Activated CD4-positive, alpha-beta T cell treated with anti-CD3 and anti-CD28 coated beads, Interleukin-2, amount 50 U/mL, for 16 hours (primary cell): ENCODE results near the gene LDLRAP1.
"Not testable (repeated sequence)": the region's sequence is repeated elsewhere in the genome, so short reads cannot be mapped to it uniquely, and the experiment has no call there.

Experiments used
- DNase-seq: peaks from one replicate; pipeline ENCODE4 v3.0.0-alpha.2; 2020

Gene LDLRAP1

DNA sequence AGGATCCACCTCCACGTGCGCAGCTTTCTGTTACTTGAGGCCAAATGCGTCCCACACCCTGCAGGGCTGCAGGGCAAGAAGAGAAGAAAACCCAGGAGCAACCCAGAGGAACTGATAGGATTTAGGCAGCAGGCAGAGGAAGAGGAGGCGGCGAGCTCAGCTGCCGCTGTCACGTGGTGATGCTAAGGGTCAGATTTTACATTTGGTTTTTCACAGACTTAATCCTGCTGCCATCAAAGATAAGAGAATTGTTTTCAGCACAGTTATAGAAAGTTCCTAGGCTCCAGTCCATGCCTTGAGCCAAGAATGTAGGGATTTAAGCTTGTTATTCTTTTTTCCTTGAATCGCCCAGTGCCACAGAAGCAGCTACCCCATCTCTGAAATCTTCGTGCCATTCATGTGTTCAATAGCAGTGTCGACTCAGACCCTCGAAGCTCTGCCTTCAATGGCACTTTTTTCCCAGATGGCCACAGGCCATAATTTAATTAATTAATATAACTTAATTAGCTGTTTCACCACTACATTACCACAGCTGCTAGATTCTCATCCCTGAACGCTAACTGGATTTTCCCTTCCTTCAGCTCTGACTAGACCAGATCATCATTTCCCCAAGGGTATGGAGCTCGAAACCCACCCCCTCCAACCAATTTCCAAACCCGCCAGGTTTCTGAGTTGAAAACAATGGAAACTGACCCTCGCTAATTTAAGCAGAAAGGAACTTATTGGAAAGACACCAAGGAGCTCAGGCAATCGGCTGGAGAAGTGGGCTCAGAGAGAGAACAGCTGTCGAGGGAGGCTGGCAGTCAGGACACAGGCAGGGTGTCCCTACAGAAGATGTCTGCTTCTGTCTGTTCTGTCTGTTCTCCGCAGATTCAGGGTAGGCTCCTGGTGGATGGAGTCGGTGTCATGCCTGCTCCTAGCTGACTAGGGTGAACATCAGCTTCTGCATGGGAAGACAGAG, 36.2 kb downstream of the LDLRAP1 start:
- no peak for DNase-seq

DNA sequence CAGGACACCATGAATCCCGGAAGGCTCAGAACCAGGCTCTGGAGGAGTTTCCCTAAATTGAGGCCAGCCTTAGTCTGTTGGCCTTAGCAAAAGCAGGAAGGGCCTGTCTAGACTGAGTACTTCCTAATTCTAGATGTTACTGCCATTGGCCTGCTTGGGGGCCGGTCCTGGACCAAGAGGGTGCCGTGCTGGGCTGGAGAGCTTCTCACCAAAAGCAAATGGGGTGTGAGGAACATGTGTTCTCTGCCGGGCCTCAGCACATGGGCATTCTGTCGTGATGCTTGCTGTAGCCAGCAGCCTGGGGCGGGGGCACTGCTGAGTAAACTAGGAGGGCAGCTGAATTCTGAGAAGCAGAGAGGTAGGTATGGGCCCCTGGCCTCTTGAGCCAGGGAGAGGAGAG, 37.5 kb downstream of the LDLRAP1 start:
- no peak for DNase-seq

DNA sequence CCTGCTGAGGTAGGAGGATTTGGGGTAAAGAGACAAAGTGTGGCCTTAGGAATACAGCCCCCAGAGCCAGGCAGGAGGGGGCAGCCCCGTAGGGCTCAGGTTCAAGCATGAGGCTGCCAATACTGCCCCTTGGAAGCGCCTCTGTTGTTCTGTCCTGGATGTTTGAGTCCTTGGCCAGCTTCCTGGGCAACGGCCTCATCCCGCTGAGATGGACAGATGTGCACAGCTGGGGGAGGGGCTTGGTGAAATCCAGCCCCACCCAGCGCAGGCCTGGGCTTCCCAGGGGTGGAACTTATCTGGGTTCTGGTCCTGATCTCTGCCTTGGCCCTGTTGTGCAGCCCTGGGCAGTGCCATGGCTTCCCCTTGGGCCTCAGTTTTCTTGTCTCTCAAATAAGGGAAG, 38.4 kb downstream of the LDLRAP1 start:
- no peak for DNase-seq

DNA sequence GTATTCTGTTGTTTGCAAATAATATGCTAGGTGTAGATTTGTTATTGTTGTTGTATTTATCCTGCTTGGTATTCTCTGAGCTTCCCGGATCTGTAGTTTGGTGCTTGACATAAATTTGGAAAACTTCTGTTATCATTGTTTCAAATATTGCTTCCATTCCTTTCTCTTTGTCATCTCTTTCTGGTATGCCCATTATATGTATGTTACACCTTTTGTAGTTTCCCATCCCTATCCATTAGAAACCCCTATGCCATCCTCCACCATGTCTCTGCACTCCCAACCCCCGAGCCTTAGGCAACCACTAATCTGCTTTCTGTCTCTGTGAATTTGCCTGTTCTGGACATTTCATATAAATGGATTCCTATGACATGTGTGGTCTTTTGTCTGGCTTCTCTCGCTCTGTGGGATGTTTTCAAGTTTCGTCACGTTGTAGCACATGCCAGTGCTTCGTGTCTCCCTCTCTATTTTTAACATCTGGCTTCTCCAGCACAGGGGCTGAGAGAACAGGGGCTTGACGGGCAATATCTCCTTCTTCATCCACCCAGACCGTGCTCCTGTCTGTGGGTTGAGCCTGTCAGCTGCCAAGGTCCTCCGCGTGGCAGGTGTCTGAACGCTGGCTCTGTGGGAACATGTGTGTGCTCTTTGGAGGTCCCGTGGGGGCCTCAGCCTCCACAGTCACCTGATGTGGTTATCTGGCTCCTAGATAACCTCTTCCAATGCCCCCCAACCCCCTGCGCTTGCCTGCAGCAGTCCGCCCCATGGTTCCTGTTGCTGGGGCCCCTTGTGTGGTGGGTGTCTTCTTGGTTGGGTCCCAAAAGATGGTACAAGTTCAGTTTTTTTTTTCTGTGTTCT, 40.3 kb downstream of the LDLRAP1 start:
- DNase-seq, result no peak

DNA sequence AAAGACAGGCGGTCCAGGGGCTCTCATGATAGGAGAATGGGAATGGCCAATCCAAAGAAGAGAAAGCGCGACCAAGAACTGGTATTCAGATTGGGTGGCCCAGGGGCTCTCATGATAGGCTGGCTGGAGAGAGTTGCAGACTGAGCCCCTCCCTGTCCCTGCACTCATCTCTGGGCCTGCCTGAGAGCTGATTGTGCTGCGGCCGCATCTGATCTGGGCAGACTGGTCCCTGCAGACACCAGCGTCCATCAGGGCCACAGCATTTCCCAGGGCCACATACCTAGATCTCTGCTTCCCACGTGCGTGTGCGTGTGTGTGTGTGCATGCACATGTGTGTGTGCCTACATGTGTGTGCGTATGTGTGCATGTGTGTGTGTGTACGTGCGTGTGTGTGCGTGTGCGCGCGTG, 42.8 kb downstream of the LDLRAP1 start:
- DNase-seq, result no peak

DNA sequence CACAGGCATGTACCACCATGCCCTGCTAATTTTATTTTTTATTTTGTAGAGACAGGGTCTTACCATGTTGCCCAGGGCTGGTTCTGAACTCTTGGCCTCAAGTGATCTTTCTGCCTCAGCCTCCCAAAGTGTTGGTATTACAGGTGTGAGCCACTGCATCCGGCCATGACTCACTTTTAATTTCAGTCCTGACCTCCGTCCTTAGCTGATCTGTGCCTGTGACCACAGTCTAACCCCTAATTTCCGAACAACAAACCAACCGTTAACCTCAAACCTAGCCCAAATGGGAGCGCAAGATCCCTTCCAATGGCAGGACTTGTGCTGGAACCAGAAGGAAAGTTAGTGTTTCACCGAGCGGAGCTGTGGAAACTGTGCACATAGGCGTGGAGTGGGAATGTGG, 43.9 kb downstream of the LDLRAP1 start:
- DNase-seq, result peak; percentile 13

DNA sequence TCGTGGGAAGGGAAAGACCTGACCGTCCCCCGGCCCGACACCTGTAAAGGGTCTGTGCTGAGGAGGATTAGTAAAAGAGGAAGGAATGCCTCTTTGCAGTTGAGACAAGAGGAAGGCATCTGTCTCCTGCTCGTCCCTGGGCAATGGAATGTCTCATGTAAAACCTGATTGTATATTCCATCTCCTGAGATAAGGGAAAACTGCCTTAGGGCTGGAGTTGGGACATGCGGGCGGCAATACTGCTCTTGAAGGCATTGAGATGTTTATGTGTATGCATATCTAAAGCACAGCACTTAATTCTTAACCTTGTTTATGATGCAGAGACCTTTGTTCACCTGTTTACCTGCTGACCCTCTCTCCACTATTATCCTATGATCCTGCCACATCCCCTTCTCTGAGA, 44.8 kb downstream of the LDLRAP1 start:
- not testable (repeated sequence) for DNase-seq

DNA sequence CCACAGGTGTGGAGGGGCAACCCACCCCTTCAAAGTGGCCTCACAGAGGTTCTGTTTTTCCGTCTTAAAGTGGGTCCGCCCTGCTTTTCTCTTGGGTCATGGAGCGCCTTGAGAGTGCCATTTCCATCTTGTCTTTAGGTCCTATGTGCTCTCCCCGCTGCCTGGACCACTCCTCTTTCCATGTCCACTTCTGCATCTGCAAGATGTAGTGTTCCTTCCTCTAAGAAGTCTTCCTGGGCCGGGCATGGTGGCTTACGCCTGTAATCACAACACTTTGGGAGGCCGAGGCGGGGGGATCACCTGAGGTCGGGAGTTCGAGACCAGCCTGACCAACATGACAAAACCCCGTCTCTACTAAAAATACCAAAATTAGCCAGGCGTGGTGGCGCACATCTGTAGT, 45.4 kb downstream of the LDLRAP1 start:
- DNase-seq, result not testable (repeated sequence)

DNA sequence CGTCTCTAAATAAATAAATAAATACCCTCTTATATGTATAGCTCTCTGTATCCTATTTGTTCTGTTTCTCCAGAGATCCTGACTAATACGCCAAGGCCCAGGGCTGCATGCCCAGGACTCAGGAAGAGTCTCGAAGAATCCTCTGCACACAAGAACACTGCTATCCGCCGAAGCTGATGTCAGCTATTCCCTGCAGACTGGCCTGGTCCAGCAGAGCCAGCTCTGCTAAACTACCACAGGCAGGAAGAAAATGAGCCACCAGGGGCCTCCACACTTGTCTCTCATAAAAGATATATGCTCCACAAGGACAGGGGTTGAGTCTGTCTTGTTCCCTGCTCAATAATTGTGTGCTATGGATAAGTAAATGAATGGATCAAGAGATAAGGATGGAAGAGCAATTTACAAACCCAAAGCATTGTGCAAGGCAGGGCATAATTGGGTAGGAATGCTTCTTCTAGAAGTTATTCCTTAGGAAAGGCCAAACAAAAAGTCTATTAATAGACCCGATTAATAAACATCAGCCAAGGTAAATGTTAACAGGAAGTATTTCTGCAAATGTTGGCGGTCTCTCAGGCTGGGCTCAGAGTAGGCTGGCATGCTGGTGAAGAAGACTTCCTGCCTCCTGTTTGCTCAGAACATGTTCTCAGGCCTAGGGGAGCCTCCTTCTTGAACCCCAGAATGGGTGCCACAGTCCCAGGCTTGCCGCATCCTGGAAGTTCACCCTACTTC, 46.9 kb downstream of the LDLRAP1 start:
- DNase-seq, result no peak

DNA sequence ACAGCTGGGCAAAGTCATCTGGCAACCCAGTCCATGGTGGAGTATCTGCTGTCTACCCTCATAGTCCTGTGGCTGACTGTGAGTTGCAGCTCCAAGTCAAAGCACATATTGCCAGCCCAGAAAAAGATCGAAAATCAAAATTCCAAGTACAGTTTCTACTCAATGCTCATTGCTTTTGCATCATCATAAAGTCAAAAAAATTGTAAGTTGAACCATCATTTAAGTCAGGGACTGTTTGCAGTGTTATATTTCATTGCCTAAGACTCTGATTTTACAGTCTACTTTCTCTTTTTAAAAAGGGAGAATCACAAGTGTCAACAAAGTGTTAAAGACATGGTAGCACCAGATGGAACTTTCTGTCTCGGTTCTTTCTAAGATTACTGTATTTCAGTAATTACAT, 50.5 kb downstream of the LDLRAP1 start:
- no peak for DNase-seq

DNA sequence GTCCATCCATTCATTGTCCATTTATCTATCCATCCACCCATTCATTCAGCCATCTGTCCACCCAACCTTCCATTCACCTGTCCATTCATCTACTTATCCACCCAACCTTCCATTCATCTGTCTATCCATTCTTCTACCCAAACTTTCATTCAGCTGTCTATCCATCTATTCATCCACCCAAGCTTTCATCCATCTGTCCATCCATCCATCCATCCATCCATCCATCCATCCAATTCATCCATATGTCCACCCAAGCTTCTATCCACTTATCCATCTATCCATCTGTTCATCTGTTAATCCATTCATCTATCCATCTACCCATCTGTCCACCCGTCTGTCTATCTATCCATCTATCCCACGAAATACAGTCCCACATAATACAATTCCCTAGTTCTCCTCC, 51.6 kb downstream of the LDLRAP1 start:
- no peak for DNase-seq

DNA sequence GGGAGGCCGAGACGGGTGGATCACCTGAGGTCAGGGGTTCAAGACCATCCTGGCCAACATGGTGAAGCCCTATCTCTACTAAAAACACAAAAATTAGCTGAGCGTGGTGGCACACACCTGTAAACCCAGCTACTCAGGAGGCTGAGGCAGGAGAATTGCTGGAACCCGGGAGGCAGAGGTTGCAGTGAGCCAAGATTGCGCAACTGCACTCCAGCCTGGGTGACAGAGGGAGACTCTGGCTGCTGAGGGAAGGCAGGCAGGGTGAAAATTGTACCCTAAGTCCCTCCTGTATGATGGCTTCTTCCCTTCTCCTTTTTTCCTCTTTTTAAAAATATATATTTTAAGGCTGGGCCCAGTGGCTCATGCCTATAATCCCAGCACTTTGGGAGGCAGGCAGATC, 53.2 kb downstream of the LDLRAP1 start:
- DNase-seq, result not testable (repeated sequence)

DNA sequence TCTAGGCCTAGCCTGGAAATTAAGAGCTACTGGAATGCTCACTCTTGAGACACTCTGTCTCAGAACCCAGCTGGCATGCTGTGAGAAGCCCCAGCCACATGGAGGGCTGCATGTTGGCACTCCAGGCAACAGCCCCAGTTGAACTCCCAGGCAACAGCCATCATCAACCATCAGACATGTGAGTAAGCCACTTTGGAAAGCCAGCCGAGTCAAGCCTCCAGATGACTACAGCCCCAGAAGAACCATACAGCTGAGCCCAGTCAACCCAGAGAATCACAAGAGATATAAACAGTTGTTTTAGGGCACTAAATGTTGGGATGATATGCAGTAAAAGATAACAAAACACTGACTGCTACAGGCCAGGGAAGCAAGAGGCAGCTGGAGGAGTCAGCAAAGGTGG, 55.5 kb downstream of the LDLRAP1 start:
- no peak for DNase-seq

DNA sequence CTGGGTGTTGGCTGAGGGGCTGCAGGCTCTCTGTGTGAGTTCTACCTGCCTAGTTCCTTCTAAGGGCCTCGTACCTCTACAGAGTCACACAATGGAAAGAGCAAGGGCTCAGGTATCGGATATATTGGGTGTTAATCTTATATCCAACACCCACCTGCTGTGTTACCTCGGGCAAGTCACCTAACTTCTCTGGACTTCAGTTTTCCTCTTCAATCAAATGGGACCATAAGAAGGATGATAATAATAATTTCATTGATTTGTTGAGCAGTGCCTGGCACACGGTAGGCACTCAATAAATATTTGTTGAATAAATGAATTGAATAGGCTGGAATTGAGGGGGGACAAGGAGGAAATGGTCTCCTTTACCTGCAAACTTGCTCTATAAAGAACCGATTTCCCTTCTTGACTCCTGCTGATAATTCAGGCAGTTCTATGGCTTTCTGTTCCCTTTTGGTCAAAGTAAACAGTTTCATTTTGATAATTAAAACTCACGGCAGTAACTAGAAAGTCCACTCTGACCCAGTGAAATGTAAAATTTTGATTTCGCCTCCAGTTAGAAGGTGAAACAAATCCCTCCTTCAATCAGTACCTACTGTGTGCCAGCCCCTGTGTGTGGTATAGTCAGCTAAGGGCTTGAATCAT, 56.7 kb downstream of the LDLRAP1 start:
- DNase-seq, result no peak

DNA sequence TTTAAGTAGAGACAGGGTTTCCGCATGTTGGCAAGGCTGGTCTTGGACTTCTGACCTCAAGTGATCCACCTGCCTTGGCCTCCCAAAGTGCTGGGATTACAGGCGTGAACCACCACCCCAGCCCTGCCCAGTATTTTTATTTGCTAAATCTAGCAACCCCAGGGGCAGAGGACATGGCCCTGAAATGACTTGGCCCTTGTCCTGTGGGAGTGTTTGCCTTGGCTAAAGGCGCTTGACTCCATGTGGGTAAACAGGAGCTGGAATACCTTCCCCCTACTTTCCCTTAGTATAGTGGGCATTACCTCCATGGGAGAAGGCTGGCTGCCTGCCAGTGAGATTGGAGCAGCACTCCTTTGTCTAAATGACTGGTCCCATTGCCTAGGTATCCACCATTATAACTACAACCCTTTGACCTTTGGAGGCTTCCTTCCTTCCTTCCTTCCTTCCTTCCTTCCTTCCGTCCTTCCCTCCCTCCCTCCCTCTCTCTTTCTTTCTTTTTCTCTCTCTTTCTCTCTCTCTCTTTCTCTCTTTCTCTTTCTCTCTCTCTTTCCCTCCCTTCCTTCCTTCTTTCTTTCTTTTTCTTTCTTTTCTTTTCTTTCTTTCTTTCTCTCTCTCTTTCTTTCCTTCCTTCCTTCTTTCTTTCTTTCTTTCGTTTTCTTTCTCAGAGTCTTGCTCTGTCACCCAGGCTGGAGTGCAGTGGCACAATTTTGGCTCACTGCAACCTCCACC, 57.7 kb downstream of the LDLRAP1 start:
- not testable (repeated sequence) for DNase-seq

DNA sequence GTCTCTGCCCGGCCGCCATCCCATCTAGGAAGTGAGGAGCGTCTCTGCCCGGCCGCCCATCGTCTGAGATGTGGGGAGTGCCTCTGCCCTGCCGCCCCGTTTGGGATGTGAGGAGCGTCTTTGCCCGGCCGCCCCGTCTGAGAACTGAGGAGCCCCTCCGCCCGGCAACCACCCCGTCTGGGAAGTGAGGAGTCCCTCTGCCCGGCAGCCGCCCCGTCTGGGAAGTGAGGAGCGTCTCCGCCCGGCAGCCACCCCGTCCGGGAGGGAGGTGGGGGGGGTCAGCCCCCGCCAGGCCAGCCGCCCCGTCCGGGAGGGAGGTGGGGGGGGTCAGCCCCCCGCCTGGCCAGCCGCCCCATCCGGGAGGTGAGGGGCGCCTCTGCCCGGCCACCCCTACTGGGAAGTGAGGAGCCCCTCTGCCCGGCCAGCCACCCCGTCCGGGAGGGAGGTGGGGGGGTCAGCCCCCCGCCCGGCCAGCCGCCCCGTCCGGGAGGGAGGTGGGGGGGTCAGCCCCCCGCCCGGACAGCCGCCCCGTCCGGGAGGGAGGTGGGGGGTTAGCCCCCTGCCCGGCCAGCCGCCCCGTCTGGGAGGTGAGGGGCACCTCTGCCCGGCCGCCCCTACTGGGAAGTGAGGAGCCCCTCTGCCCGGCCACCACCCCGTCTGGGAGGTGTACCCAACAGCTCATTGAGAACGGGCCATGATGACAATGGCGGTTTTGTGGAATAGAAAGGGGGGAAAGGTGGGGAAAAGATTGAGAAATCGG, 60.6 kb downstream of the LDLRAP1 start:
- DNase-seq, result not testable (repeated sequence)

DNA sequence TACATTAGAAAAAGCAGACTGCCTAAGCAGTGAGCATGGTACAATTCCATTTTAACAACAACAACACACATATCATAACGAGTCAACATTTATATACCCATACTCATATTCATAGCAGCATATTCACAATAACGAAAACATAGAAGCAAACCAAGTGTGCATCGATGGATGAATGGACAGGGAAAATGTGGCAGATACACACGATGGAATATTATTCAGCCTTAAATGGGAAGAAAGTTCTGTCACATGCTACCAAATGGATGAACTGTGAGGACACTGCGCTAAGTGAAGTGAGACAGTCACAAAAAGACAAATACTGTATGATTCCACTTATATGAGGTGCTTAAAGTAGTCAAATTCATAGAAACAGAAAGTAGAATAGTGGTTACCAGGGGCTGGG, 63.7 kb downstream of the LDLRAP1 start:
- DNase-seq, result no peak

DNA sequence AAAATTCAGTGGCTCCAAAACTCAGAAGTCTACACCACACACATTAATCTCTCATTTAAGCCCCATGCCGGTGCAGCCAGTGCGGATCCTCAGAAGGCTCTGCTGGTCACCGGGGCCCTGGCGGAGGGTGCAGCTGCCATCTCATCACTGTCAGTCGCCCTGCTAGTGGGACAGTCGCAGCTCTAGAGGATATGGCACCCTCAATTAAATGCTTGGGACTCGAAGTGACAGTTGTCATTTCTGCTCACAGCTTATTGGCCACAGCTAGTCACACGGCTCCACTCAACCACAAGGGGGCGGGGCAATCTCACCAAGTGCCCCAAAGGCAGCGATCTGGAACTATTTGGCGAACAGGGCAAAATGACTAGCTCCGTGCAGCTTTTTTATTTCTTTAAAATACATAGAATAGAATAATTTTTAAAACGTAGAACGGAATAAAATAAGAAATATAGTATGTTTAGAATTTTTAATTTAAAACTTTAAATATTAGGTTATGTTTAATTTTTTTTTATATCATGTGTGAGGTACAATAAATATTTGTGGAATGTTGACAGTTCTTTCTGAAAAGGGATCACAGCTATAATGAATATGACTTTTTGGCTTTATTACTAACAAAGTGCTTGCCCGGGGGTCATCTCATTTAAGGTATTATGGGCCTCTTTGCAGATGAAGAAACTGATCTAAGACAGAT, 65.2 kb downstream of the LDLRAP1 start:
- DNase-seq, result peak; percentile 84

DNA sequence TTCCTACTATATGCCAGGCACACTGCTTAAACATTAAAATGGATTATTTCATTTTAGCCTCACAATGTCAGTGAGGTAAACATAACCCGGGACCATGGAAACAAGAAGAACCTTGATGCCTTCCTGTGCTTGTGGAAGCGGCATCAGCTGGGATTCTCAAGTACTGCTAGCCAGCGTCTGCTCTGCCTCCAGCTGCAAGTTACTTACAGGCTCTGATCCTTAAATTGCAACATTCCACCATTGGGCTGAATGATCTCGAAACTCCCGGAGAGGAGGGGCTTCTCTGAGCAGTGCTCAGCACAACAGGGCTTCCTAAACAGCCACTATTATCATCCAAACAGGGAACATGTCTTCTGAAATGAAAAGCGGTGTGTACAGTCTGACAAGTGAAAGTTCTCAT, 66.5 kb downstream of the LDLRAP1 start:
- no peak for DNase-seq

DNA sequence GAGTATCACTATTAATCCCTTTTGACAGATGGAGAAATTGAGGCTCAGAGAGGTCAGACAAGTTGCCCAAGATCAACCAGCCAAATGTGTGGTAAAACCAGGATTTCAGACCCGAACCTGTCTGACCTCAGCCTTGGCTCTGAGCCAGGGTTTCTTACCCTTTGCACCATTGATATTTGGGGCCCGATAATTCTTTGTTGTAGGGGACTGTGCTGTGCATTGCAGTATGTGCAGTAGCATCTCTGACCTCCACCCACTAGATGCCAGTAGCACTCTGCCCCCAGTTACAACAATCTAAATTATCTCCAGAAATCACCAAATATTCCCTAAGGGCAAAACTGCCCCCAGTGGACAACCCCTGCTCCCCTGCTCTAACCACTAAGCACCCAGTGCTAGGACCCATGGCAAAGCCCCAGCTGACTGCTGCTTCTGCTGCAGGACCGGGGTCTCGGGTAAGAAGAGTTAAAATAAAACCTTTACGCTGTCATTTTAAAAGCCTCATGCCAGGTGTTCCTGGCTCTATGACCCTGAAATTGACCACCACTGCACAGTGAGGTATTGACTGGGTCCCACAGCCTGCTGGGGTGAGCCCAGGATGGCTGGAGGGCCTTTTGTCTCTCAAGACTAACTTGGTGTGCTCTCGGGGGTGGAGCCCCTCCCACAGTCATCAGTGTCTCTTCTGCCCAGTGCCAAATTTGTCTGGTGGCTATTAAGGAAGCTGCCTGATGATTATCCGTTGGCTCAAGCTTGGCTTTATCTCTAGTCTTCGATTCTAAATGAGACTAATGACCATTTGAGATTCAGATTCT, 67.6 kb downstream of the LDLRAP1 start:
- DNase-seq, result no peak
